Skeletal muscle satellite cell (primary cell): ENCODE measurements around the gene TANGO2.

Source experiments
- H3K27me3 ChIP-seq: 2 replicates; pipeline ENCODE4 v1.7.0; 2013; ENCODE audit warnings: low read length; ENCODE audit not compliant: control insufficient read depth, insufficient read depth
- H3K36me3 ChIP-seq: 2 replicates; pipeline ENCODE4 v1.7.0; 2013; ENCODE audit warnings: mild to moderate bottlenecking, control low read depth, low read length; ENCODE audit not compliant: insufficient read depth
- H3K4me1 ChIP-seq: 2 replicates; pipeline ENCODE4 v1.7.0; 2013; ENCODE audit warnings: low read length; ENCODE audit not compliant: control insufficient read depth, insufficient read depth
- H3K4me2 ChIP-seq: 2 replicates; pipeline ENCODE4 v1.7.0; 2013; ENCODE audit warnings: mild to moderate bottlenecking, low read length
- H3K4me3 ChIP-seq: 2 replicates; pipeline ENCODE4 v1.7.0; 2013; ENCODE audit warnings: low read length
- H3K9ac ChIP-seq: 2 replicates; pipeline ENCODE4 v1.7.0; 2013; ENCODE audit warnings: mild to moderate bottlenecking, low read depth, low read length, moderate library complexity
- H3K9me3 ChIP-seq: replicated peaks from 2 replicates; pipeline ENCODE4 v1.7.0; 2013; ENCODE audit warnings: mild to moderate bottlenecking, control low read depth, low read length

Gene TANGO2

GRCh38 chr22:20035375-20036083 lies 14.6 kb downstream of the TANGO2 start:
- Histone ChIP-seq H3K36me3 (peaks cover 27% of the 10 kb centered on the region), H3K9me3 (no peaks in the 10 kb centered on the region), H3K4me1 (no peaks in the 10 kb centered on the region)

GRCh38 chr22:20036084-20036482 lies 15.2 kb downstream of the TANGO2 start:
- H3K4me2 ChIP-seq: no peak overlapping the region
- H3K4me1 ChIP-seq: no peaks in the 10 kb centered on the region
- H3K36me3 ChIP-seq: peaks cover 28% of the 10 kb centered on the region
- H3K4me3 ChIP-seq: no peak overlapping the region
- H3K9ac ChIP-seq: no peak overlapping the region
- no peaks in the 10 kb centered on the region for H3K9me3 ChIP-seq
- no peaks in the 10 kb centered on the region for H3K27me3 ChIP-seq

More at GRCh38 chr22:20035375-20036083, 14.6 kb downstream of the TANGO2 start:
- no peaks in the 10 kb centered on the region for H3K27me3 ChIP-seq
- H3K4me2 ChIP-seq: no peak overlapping the region
- H3K9ac ChIP-seq: no peak overlapping the region
- H3K4me3 ChIP-seq: no peak overlapping the region

- no peak overlapping the region for H3K4me3 ChIP-seq
- no peaks in the 10 kb centered on the region for H3K9me3 ChIP-seq
- H3K27me3 ChIP-seq: no peaks in the 10 kb centered on the region
- H3K9ac ChIP-seq: no peak overlapping the region
- H3K4me1 ChIP-seq: no peaks in the 10 kb centered on the region
- H3K36me3 ChIP-seq: peaks cover 24% of the 10 kb centered on the region
- H3K4me2 ChIP-seq: no peak overlapping the region
These were observed 15.9 kb downstream of the TANGO2 start for GRCh38 chr22:20036535-20037392.

GRCh38 chr22:20037419-20037818 lies 16.5 kb downstream of the TANGO2 start:
- Histone ChIP-seq H3K4me1 (no peaks in the 10 kb centered on the region), H3K27me3 (no peaks in the 10 kb centered on the region), H3K9ac (no peak overlapping the region), H3K36me3 (peaks cover 18% of the 10 kb centered on the region), H3K4me3 (no peak overlapping the region), H3K4me2 (no peak overlapping the region), H3K9me3 (no peaks in the 10 kb centered on the region)

- Histone ChIP-seq H3K9ac (no peak overlapping the region), H3K4me3 (no peak overlapping the region), H3K4me1 (no peaks in the 10 kb centered on the region), H3K9me3 (no peaks in the 10 kb centered on the region), H3K4me2 (no peak overlapping the region), H3K36me3 (peaks cover 23% of the 10 kb centered on the region), H3K27me3 (no peaks in the 10 kb centered on the region)
These were observed 17.7 kb downstream of the TANGO2 start for GRCh38 chr22:20038574-20038973.

GRCh38 chr22:20039683-20040325 lies 18.9 kb downstream of the TANGO2 start:
- H3K27me3 ChIP-seq: no peaks in the 10 kb centered on the region
- no peak overlapping the region for H3K4me3 ChIP-seq
- H3K36me3 ChIP-seq: peaks cover 32% of the 10 kb centered on the region
- no peaks in the 10 kb centered on the region for H3K9me3 ChIP-seq
- no peak overlapping the region for H3K9ac ChIP-seq
- no peak overlapping the region for H3K4me2 ChIP-seq
- no peaks in the 10 kb centered on the region for H3K4me1 ChIP-seq

- peaks cover 33% of the 10 kb centered on the region for H3K36me3 ChIP-seq
- no peaks in the 10 kb centered on the region for H3K9me3 ChIP-seq
- no peak overlapping the region for H3K4me2 ChIP-seq
- H3K4me3 ChIP-seq: no peak overlapping the region
- H3K9ac ChIP-seq: no peak overlapping the region
- no peaks in the 10 kb centered on the region for H3K27me3 ChIP-seq
- H3K4me1 ChIP-seq: no peaks in the 10 kb centered on the region
These were observed 19.7 kb downstream of the TANGO2 start for GRCh38 chr22:20040327-20041200.

GRCh38 chr22:20043057-20043996 lies 22.4 kb downstream of the TANGO2 start:
- no peaks in the 10 kb centered on the region for H3K27me3 ChIP-seq
- no peak overlapping the region for H3K9ac ChIP-seq
- H3K4me1 ChIP-seq: no peaks in the 10 kb centered on the region
- no peak overlapping the region for H3K4me2 ChIP-seq
- no peak overlapping the region for H3K4me3 ChIP-seq
- H3K36me3 ChIP-seq: peaks cover 38% of the 10 kb centered on the region
- H3K9me3 ChIP-seq: no peaks in the 10 kb centered on the region

GRCh38 chr22:20043997-20044342 lies 23.1 kb downstream of the TANGO2 start:
- Histone ChIP-seq H3K9ac (no peak overlapping the region), H3K4me3 (no peak overlapping the region), H3K4me1 (no peaks in the 10 kb centered on the region), H3K36me3 (peaks cover 37% of the 10 kb centered on the region), H3K27me3 (no peaks in the 10 kb centered on the region), H3K4me2 (no peak overlapping the region), H3K9me3 (no peaks in the 10 kb centered on the region)

- Histone ChIP-seq H3K9me3 (no peaks in the 10 kb centered on the region), H3K4me3 (no peak overlapping the region), H3K4me2 (no peak overlapping the region), H3K9ac (no peak overlapping the region), H3K36me3 (peaks cover 39% of the 10 kb centered on the region), H3K27me3 (no peaks in the 10 kb centered on the region), H3K4me1 (no peaks in the 10 kb centered on the region)
These were observed 23.7 kb downstream of the TANGO2 start for GRCh38 chr22:20044495-20045151.
